Subcutaneous preadipocyte (primary cell): ENCODE measurements around the gene CUL9. TPM values are rescaled to one million over a fixed set of nuclear protein-coding genes. Genes with fewer than 3 reads are reported as not detected.

Experiments used
- total RNA-seq: library from RNA; depleted of rRNA; stranded (reverse); fragments of >200 nt; gene quantifications from 2 replicates; pipeline ENCODE4 v1.2.3, GENCODE V29; 2012

CUL9 gene
- total RNA-seq = 20.2 and 25.6 TPM in 2 replicates

GRCh38 chr6:43181942-43182860 is at the start of gene CUL9:
Gene CUL9, plus strand, starts transcription at chr6:43182196. Its CDS starts 2,115 bp downstream, at chr6:43184311.

GRCh38 chr6:43170931-43171706 is 10.9 kb upstream of the CUL9 start, which contains the start of gene SRF:
Gene SRF, plus strand, starts transcription at chr6:43171269. Its CDS starts 388 bp downstream, at chr6:43171657.

DNA sequence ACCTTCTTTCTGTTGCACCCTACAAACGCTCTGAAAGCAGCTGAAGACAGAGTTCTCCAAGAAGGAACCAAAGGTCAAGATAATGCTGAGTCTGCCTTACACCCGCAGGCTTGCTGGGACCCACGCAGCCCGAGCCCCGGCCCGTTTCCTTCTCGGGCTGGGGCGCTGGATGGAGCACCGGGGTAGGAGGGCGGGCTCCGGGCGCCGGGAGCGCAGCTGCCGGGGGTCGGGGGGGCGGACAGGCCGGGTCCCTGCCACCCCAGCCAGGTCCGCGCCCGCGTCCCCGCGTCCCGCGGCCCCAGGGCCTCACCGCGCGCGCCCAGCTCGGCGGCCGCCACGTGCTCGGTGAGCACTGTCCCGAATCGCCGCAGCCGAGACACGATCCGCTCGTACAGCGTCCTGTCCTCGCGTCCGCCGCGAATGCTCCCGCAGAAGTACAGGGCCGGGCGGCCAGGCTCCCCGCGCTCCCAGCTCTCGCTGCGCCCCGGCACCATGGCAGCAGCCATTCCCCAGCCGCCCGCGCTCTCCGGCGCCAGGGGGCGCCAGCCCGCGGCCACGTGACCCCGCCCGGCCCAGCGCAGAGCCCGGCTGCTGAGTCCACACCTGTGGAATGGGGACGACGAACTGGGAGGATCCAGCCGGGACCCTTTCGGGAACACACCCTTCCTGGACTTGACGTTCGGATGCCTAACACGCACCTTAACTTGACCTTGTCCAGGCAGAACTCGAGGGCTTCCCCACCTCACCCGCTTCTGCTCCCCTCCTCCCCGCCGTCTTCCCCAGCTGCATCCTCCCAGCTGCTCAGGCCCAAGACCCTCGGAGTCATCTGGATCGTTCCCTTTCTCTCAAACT is 47.2 kb downstream of the CUL9 start, which contains the start of gene DNPH1:
DNPH1 (minus strand) TSS at position 531 of the 852 bp plus-strand sequence; CDS start at position 506, 25 bp downstream.

GRCh38 chr6:43242908-43243663 is 61.1 kb downstream of the CUL9 start, which contains the start of gene TTBK1:
Gene TTBK1, plus strand, starts transcription at chr6:43243481. Its CDS starts 3,180 bp downstream, at chr6:43246661.

Other genes starting within 250 kb of the CUL9 start
- not detected in 2 replicates for gene GNMT, start 221.4 kb upstream of the CUL9 start, total RNA-seq
- gene PEX6, start 203.0 kb upstream of the CUL9 start, total RNA-seq = 10.0 and 24.3 TPM in 2 replicates
- 55.7 and 56.6 TPM in 2 replicates for gene PPP2R5D, start 197.6 kb upstream of the CUL9 start, total RNA-seq
- 41.2 and 45.6 TPM in 2 replicates for gene MEA1, start 168.2 kb upstream of the CUL9 start, total RNA-seq
- gene KLHDC3, start 167.9 kb upstream of the CUL9 start, total RNA-seq = 69.8 and 75.9 TPM in 2 replicates
- gene RRP36, start 160.6 kb upstream of the CUL9 start, total RNA-seq = 84.9 and 108 TPM in 2 replicates
- gene CUL7, start 128.3 kb upstream of the CUL9 start, total RNA-seq = 34.2 and 38.9 TPM in 2 replicates
- gene MRPL2, start 122.8 kb upstream of the CUL9 start, total RNA-seq = 26.6 and 30.9 TPM in 2 replicates
- gene KLC4, start 122.6 kb upstream of the CUL9 start, total RNA-seq = 8.2 and 8.8 TPM in 2 replicates
- gene PTK7, start 105.9 kb upstream of the CUL9 start, total RNA-seq = 30.3 and 33.8 TPM in 2 replicates
- 13.6 and 27.0 TPM in 2 replicates for gene SRF, start 10.9 kb upstream of the CUL9 start, total RNA-seq
- gene DNPH1, start 47.3 kb downstream of the CUL9 start, total RNA-seq = 43.6 and 65.4 TPM in 2 replicates
- under 0.01 TPM in 1 of 2 replicates, not detected in the other for gene TTBK1, start 61.3 kb downstream of the CUL9 start, total RNA-seq
- not detected in 2 replicates for gene SLC22A7, start 116.1 kb downstream of the CUL9 start, total RNA-seq
- 0.39 TPM in 1 of 2 replicates, not detected in the other for gene CRIP3, start 126.6 kb downstream of the CUL9 start, total RNA-seq
- gene ZNF318, start 187.5 kb downstream of the CUL9 start, total RNA-seq = 7.7 and 9.8 TPM in 2 replicates
- gene ABCC10, start 245.3 kb downstream of the CUL9 start, total RNA-seq = 23.1 and 30.7 TPM in 2 replicates